ENCODE measurements around the gene RAD51B.

DNA sequence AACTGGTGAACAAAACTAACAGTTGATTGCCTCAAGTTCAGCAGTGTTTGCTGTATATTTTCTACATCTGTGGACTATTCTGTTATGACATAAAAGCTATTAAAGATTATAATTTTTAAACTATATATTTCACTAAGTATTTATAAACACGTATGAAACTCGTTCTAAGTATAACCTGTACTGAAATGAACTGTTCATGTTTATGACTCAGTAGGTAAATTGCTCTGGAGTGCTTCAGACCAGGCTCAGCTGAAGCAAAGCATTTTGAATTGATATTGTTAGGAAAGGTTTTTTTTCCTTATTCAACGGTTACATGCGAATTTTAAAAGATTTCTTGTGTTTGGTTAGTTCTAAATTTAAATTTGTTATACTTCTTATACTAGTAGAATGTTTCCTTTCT is 151.3 kb downstream of the RAD51B start:
- TF ChIP-seq CTCF (IDR thresholded peaks at IDR 0.05; ENCODE audit: insufficient read depth, low read length): no peak
- TF ChIP-seq POLR2AphosphoS5 (IDR thresholded peaks at IDR 0.05; ENCODE audit: low read depth): no peak
- TF ChIP-seq, protein P1, sequence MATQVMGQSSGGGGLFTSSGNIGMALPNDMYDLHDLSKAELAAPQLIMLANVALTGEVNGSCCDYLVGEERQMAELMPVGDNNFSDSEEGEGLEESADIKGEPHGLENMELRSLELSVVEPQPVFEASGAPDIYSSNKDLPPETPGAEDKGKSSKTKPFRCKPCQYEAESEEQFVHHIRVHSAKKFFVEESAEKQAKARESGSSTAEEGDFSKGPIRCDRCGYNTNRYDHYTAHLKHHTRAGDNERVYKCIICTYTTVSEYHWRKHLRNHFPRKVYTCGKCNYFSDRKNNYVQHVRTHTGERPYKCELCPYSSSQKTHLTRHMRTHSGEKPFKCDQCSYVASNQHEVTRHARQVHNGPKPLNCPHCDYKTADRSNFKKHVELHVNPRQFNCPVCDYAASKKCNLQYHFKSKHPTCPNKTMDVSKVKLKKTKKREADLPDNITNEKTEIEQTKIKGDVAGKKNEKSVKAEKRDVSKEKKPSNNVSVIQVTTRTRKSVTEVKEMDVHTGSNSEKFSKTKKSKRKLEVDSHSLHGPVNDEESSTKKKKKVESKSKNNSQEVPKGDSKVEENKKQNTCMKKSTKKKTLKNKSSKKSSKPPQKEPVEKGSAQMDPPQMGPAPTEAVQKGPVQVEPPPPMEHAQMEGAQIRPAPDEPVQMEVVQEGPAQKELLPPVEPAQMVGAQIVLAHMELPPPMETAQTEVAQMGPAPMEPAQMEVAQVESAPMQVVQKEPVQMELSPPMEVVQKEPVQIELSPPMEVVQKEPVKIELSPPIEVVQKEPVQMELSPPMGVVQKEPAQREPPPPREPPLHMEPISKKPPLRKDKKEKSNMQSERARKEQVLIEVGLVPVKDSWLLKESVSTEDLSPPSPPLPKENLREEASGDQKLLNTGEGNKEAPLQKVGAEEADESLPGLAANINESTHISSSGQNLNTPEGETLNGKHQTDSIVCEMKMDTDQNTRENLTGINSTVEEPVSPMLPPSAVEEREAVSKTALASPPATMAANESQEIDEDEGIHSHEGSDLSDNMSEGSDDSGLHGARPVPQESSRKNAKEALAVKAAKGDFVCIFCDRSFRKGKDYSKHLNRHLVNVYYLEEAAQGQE (IDR thresholded peaks at IDR 0.05; ENCODE audit: insufficient replicate concordance, low read depth): no peak
- no peak for TF ChIP-seq GABPA (IDR thresholded peaks at IDR 0.05; ENCODE audit: low read depth)

Measured in HL-60 (cell line).